GM23248 (cell line): ENCODE results near the gene PRDM16. TPM values are rescaled to one million over a fixed set of nuclear protein-coding genes. Genes with fewer than 3 reads are reported as not detected.

Source experiments
- DNase-seq: peaks from one replicate; pipeline ENCODE4 v3.0.0-alpha.2; 2015
- H2AFZ ChIP-seq: fragments of 200-600 bp; sonication (generic); 2 replicates; pipeline ENCODE4 v1.6.1; 2016; ENCODE audit warnings: antibody characterized with exemption
- H3F3A ChIP-seq: fragments of 200-600 bp; sonication (generic); 2 replicates; pipeline ENCODE4 v1.6.1; 2016; ENCODE audit warnings: mild to moderate bottlenecking, antibody characterized with exemption, mixed run types; ENCODE audit not compliant: insufficient read depth
- H3K27ac ChIP-seq: fragments of 200-600 bp; sonication (generic); 2 replicates; pipeline ENCODE4 v1.5.1; 2016; ENCODE audit warnings: mild to moderate bottlenecking
- H3K27me3 ChIP-seq: fragments of 200-600 bp; sonication (generic); replicated peaks from 2 replicates; pipeline ENCODE4 v1.6.1; 2016; ENCODE audit warnings: mild to moderate bottlenecking; ENCODE audit not compliant: insufficient read depth
- H3K36me3 ChIP-seq: fragments of 200-600 bp; sonication (generic); 2 replicates; pipeline ENCODE4 v1.6.1; 2016; ENCODE audit warnings: low read depth, mild to moderate bottlenecking
- H3K4me1 ChIP-seq: fragments of 200-600 bp; sonication (generic); 2 replicates; pipeline ENCODE4 v1.6.1; 2016; ENCODE audit warnings: mild to moderate bottlenecking; ENCODE audit not compliant: insufficient read depth
- H3K4me2 ChIP-seq: fragments of 200-600 bp; sonication (generic); one replicate; pipeline ENCODE4 v1.6.1; 2016; ENCODE audit warnings: mild to moderate bottlenecking; ENCODE audit not compliant: unreplicated experiment
- H3K4me3 ChIP-seq: fragments of 200-600 bp; sonication (generic); 2 replicates; pipeline ENCODE4 v1.5.1; 2016; ENCODE audit warnings: mild to moderate bottlenecking
- H3K79me2 ChIP-seq: fragments of 200-600 bp; sonication (generic); 2 replicates; pipeline ENCODE4 v1.6.1; 2016; ENCODE audit warnings: mild to moderate bottlenecking; ENCODE audit not compliant: insufficient read depth
- H3K9ac ChIP-seq: fragments of 200-600 bp; sonication (generic); 2 replicates; pipeline ENCODE4 v1.6.1; 2016; ENCODE audit warnings: mild to moderate bottlenecking
- H3K9me2 ChIP-seq: fragments of 200-600 bp; sonication (generic); 2 replicates; pipeline ENCODE4 v1.6.1; 2016; ENCODE audit warnings: mixed run types, mild to moderate bottlenecking, moderate library complexity; ENCODE audit not compliant: insufficient read depth
- H3K9me3 ChIP-seq: fragments of 200-600 bp; sonication (generic); one replicate; pipeline ENCODE4 v1.6.1; 2017; ENCODE audit warnings: low read depth
- H4K20me1 ChIP-seq: fragments of 200-600 bp; sonication (generic); 2 replicates; pipeline ENCODE4 v1.6.0; 2016; ENCODE audit not compliant: insufficient read depth
- EZH2 ChIP-seq: fragments of 200-600 bp; sonication (generic); IDR thresholded peaks from 2 replicates; pipeline ENCODE4 v1.6.1; 2018; ENCODE audit warnings: antibody characterized with exemption, mild to moderate bottlenecking; ENCODE audit not compliant: insufficient read depth, poor library complexity, severe bottlenecking
- EZH2phosphoT487 ChIP-seq: fragments of 200-600 bp; sonication (generic); IDR thresholded peaks from 2 replicates; pipeline ENCODE4 v1.6.1; 2018; ENCODE audit warnings: antibody characterized with exemption, moderate library complexity, mild to moderate bottlenecking, low read depth; ENCODE audit not compliant: insufficient read depth
- WGBS, 2 experiments: methylation state at CpG; one replicate each; pipeline ENCODE4 v1.1.6; 2015 to 2017; ENCODE audit warnings: low lambda C conversion rate in 2 of 2, low coverage in 1 of 2; ENCODE audit errors: missing lambda C conversion rate in 2 of 2; 5-methylcytosine and 5-hydroxymethylcytosine counted together
- in situ Hi-C: fragments of 300-500 bp; cut with MboI; formaldehyde crosslinking; loops from 2 replicates; pipeline ENCODE4 v1.15.0; 2020
- polyA plus RNA-seq: library from polyadenylated mRNA; unstranded; fragments of >200 nt; fragmentation: Nextera tagmentation; extraction: Ambion mirVana; gene quantifications from 2 replicates; pipeline ENCODE4 v1.2.1, GENCODE V29; 2016
- total RNA-seq: library from RNA; depleted of rRNA; stranded (reverse); fragments of >200 nt; shearing (Covaris generic); gene quantifications from 2 replicates; pipeline ENCODE4 v1.2.3, GENCODE V29; 2014

PRDM16 gene
- total and polyA plus RNA-seq, 2 experiments from 2014 or later, result 0.18 TPM; not detected in 1

GRCh38 chr1:3209201-3209600, 140.2 kb downstream of the PRDM16 start:
- Histone ChIP-seq H3K79me2 (no peaks in the 10 kb centered on the region), H4K20me1 (no peaks in the 10 kb centered on the region), H3K27ac (no peak overlapping the region), H3F3A (no peaks in the 10 kb centered on the region), H3K9ac (no peak overlapping the region), H3K4me2 (no peak overlapping the region), H3K27me3 (peaks cover 13% of the 10 kb centered on the region), H2AFZ (no peak overlapping the region), H3K4me1 (no peaks in the 10 kb centered on the region), H3K9me3 (no peaks in the 10 kb centered on the region), H3K36me3 (no peaks in the 10 kb centered on the region), H3K9me2 (no peaks in the 10 kb centered on the region), H3K4me3 (no peak overlapping the region)
- no peak for DNase-seq
- 77 to 78% methylated on average over 19 of the region's 19 CpGs for WGBS, 2 experiments
- in situ Hi-C loops, result no loop called here
- TF ChIP-seq EZH2, result no peak
- TF ChIP-seq EZH2phosphoT487, result no peak

DNA sequence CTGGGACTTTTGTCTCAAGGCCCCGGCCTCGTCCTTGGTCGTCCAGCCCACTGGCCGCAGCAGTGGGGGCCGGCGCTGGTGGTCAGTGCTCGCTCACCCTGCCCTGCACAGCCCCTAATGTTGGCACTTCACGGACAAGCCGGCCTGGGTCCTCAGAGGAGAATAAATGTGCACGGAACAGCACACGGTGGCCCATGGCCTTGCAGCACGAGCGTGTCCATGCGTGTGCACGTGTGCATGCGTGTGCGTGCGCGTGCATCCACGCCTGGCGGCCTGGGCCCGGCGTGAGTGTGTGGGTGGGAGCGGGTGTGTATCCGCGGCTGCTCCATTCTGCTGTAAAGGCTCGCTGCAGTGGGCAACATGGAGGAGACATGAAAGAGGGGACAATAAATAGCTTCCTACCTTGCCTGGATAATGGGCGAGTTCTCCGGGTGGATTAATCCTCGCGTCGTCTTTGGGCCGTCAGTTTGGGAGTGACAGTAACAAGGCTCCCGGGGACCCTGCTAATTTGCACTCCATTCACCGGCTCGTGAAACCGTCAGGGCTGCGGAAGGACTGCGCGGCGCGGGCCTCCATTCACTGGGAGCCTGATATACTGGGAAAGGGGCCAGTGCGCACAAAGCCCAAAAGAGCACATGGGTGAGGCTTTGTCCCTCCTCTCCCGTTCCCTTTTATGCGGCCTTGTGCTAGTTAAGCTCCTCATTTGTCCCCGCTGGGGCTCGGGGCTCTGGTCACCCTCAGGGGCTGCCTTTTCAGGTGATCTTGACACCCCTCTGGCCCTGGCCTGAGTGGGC, 142.8 kb downstream of the PRDM16 start:
- H4K20me1 ChIP-seq, result no peaks in the 10 kb centered on the region
- DNase-seq, result no peak
- no peak overlapping the region for H3K9ac ChIP-seq
- TF ChIP-seq EZH2phosphoT487 (no peak), EZH2 (no peak)
- no peak overlapping the region for H2AFZ ChIP-seq
- no peaks in the 10 kb centered on the region for H3K36me3 ChIP-seq
- in situ Hi-C loops, result no loop called here
- WGBS, 2 experiments, result 79 to 84% methylated on average over 46 to 47 of the region's 47 CpGs
- H3K27me3 ChIP-seq, result peaks cover 13% of the 10 kb centered on the region
- no peaks in the 10 kb centered on the region for H3K4me1 ChIP-seq
- H3K9me2 ChIP-seq, result no peaks in the 10 kb centered on the region
- no peaks in the 10 kb centered on the region for H3K9me3 ChIP-seq
- no peaks in the 10 kb centered on the region for H3F3A ChIP-seq
- H3K4me2 ChIP-seq, result no peak overlapping the region
- H3K79me2 ChIP-seq, result no peaks in the 10 kb centered on the region
- no peak overlapping the region for H3K4me3 ChIP-seq
- no peak overlapping the region for H3K27ac ChIP-seq

GRCh38 chr1:3212453-3213355, 143.7 kb downstream of the PRDM16 start:
- H3K27ac ChIP-seq, result no peak overlapping the region
- H3F3A ChIP-seq, result no peaks in the 10 kb centered on the region
- TF ChIP-seq EZH2phosphoT487 (no peak), EZH2 (no peak)
- H3K9me3 ChIP-seq, result no peaks in the 10 kb centered on the region
- no peaks in the 10 kb centered on the region for H3K36me3 ChIP-seq
- in situ Hi-C loops, result no loop called here
- no peaks in the 10 kb centered on the region for H3K4me1 ChIP-seq
- no peaks in the 10 kb centered on the region for H3K79me2 ChIP-seq
- no peak for DNase-seq
- no peaks in the 10 kb centered on the region for H3K9me2 ChIP-seq
- H3K4me3 ChIP-seq, result no peak overlapping the region
- no peak overlapping the region for H3K9ac ChIP-seq
- H3K27me3 ChIP-seq, result peaks cover 20% of the 10 kb centered on the region
- no peaks in the 10 kb centered on the region for H4K20me1 ChIP-seq
- 68 to 70% methylated on average over 30 to 34 of the region's 34 CpGs for WGBS, 2 experiments
- no peak overlapping the region for H3K4me2 ChIP-seq
- no peak overlapping the region for H2AFZ ChIP-seq

DNA sequence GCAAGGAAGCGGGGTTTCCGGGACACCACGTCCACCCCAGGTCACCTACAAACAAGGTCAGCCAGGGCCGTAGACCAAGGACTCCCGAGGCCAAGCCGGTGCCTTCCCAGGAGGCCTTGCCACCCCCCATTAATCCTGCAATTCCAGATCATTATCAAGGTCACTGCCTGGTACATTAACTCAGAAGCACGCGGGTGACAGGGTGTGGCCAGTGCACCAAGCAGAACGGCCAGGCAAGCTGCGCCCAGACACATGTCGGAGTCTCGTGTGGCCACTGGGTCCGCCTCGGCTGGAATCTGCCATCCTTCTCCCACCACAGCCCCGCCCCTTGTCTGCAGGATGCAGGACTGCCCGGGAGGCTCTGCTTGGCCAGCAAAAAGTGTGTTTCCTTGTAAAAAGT, 144.7 kb downstream of the PRDM16 start:
- Histone ChIP-seq H3K9me2 (no peaks in the 10 kb centered on the region), H3K27ac (no peak overlapping the region)
- in situ Hi-C loops, result no loop called here

More for the DNA sequence above, 144.7 kb downstream of the PRDM16 start:
- H3K9me3 ChIP-seq, result no peaks in the 10 kb centered on the region
- no peaks in the 10 kb centered on the region for H4K20me1 ChIP-seq
- no peaks in the 10 kb centered on the region for H3K79me2 ChIP-seq
- H3F3A ChIP-seq, result no peaks in the 10 kb centered on the region
- H3K4me2 ChIP-seq, result no peak overlapping the region
- no peak overlapping the region for H3K4me3 ChIP-seq
- no peak overlapping the region for H2AFZ ChIP-seq
- no peak for DNase-seq
- no peaks in the 10 kb centered on the region for H3K36me3 ChIP-seq
- no peaks in the 10 kb centered on the region for H3K4me1 ChIP-seq
- H3K9ac ChIP-seq, result no peak overlapping the region
- 21 to 27% methylated on average over 16 of the region's 16 CpGs for WGBS, 2 experiments
- H3K27me3 ChIP-seq, result peaks cover 30% of the 10 kb centered on the region
- TF ChIP-seq EZH2phosphoT487 (no peak), EZH2 (no peak)
